HG02763 (cell line): ENCODE measurements around the gene ATG13.
A peak's percentile ranks its signal among the peaks of the same experiment; 100 is the strongest.
"Not testable (repeated sequence)": the region's sequence is repeated elsewhere in the genome, so short reads cannot be mapped to it uniquely, and the experiment has no call there.

Source experiments
- ATAC-seq: cut with Tn5 transposase; IDR thresholded peaks from one replicate; pipeline ENCODE4 v1.9.1; 2021; ENCODE audit warnings: mild to moderate bottlenecking, moderate library complexity; ENCODE audit not compliant: unreplicated experiment

The ATG13 gene

GRCh38 chr11:46694607-46695006, 77.3 kb downstream of the ATG13 start:
- ATAC-seq, result no peak

- no peak for ATAC-seq
These were observed 78.2 kb downstream of the ATG13 start for GRCh38 chr11:46695345-46696211.

GRCh38 chr11:46696212-46696558, 78.8 kb downstream of the ATG13 start:
- no peak for ATAC-seq

- ATAC-seq, result no peak
These were observed 80.0 kb downstream of the ATG13 start for GRCh38 chr11:46697303-46697702.

GRCh38 chr11:46697723-46698122, 80.4 kb downstream of the ATG13 start:
- no peak for ATAC-seq

GRCh38 chr11:46698597-46698996, 81.2 kb downstream of the ATG13 start:
- ATAC-seq, result no peak

GRCh38 chr11:46700241-46701077, 83.1 kb downstream of the ATG13 start, which contains the start of the genes ARHGAP1 and ZNF408:
ARHGAP1 (minus strand) TSS chr11:46700619; CDS start chr11:46696107, 4,512 bp downstream.
ZNF408 (plus strand) TSS chr11:46701031; CDS start chr11:46701048, 17 bp downstream.
- ATAC-seq, result peak; percentile 88

GRCh38 chr11:46701078-46701654, 83.8 kb downstream of the ATG13 start:
- ATAC-seq, result no peak

GRCh38 chr11:46705070-46705688, 87.8 kb downstream of the ATG13 start:
- no peak for ATAC-seq

- no peak for ATAC-seq
These were observed 89.5 kb downstream of the ATG13 start for GRCh38 chr11:46706886-46707285.

GRCh38 chr11:46709351-46709750, 92.0 kb downstream of the ATG13 start:
- not testable (repeated sequence) for ATAC-seq

GRCh38 chr11:46710821-46711269, 93.5 kb downstream of the ATG13 start:
- no peak for ATAC-seq

- ATAC-seq, result no peak
These were observed 94.0 kb downstream of the ATG13 start for GRCh38 chr11:46711303-46711702.

- no peak for ATAC-seq
These were observed 95.7 kb downstream of the ATG13 start for GRCh38 chr11:46712874-46713576.

- ATAC-seq, result not testable (repeated sequence)
These were observed 100.4 kb downstream of the ATG13 start for GRCh38 chr11:46717825-46718154.

- ATAC-seq, result no peak
These were observed 101.0 kb downstream of the ATG13 start for GRCh38 chr11:46718155-46719019.

- ATAC-seq, result no peak
These were observed 101.7 kb downstream of the ATG13 start, which contains the start of gene F2 for GRCh38 chr11:46719048-46719542. F2 (plus strand) TSS chr11:46719213; CDS start chr11:46719236, 23 bp downstream.

GRCh38 chr11:46719543-46720218, 102.3 kb downstream of the ATG13 start:
- no peak for ATAC-seq

- no peak for ATAC-seq
These were observed 103.9 kb downstream of the ATG13 start for GRCh38 chr11:46721286-46721685.
